ENCODE results near the gene PCDHGA9.
"Not testable (repeated sequence)": the region's sequence is repeated elsewhere in the genome, so short reads cannot be mapped to it uniquely, and the experiment has no call there.

PCDHGA9 gene

DNA sequence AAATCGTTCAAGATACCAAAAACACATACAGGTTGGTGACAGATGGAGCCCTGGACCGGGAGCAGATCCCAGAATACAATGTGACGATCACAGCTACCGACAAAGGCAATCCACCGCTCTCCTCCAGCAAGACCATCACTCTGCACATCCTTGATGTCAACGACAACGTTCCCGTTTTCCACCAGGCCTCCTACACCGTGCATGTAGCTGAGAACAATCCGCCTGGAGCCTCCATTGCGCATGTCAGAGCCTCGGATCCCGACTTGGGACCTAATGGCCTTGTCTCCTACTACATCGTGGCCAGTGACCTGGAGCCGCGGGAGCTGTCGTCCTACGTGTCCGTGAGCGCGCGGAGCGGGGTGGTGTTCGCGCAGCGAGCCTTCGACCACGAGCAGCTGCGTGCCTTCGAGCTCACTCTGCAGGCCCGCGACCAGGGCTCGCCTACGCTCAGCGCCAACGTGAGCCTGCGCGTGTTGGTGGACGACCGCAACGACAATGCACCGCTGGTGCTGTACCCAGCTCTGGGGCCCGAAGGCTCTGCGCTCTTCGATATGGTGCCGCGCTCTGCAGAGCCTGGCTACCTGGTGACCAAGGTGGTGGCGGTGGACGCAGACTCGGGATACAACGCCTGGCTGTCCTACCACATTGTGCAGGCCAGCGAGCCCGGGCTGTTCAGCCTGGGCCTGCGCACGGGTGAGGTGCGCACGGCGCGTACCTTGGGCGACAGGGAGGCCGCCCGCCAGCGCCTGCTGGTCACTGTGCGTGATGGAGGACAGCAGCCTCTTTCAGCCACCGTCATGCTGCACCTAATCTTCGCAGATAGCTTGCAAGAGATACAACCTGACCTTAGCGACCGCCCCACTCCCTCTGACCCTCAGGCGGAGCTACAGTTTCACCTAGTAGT is 30.8 kb upstream of the PCDHGA9 start:
- Histone ChIP-seq H4K20me1 (ENCODE audit: insufficient read depth, low read length) (no peaks in the 10 kb centered on the region), H3K4me3 (ENCODE audit: low read length) (no peak overlapping the region), H3K79me2 (ENCODE audit: low read length) (no peaks in the 10 kb centered on the region), H3K27ac (ENCODE audit: low read length) (no peak overlapping the region), H3K4me2 (ENCODE audit: low read length) (no peak overlapping the region), H3K9me3 (ENCODE audit: insufficient read depth, low read length) (no peaks in the 10 kb centered on the region), H3K27me3 (ENCODE audit: low read depth, low read length) (no peaks in the 10 kb centered on the region), H3K9ac (ENCODE audit: low read length) (no peak overlapping the region), H2AFZ (ENCODE audit: low read depth, low read length) (no peak overlapping the region), H3K4me1 (ENCODE audit: low read length) (no peaks in the 10 kb centered on the region), H3K36me3 (replicated peaks; ENCODE audit: low read depth, low read length) (no peaks in the 10 kb centered on the region)
- TF ChIP-seq, protein P1, sequence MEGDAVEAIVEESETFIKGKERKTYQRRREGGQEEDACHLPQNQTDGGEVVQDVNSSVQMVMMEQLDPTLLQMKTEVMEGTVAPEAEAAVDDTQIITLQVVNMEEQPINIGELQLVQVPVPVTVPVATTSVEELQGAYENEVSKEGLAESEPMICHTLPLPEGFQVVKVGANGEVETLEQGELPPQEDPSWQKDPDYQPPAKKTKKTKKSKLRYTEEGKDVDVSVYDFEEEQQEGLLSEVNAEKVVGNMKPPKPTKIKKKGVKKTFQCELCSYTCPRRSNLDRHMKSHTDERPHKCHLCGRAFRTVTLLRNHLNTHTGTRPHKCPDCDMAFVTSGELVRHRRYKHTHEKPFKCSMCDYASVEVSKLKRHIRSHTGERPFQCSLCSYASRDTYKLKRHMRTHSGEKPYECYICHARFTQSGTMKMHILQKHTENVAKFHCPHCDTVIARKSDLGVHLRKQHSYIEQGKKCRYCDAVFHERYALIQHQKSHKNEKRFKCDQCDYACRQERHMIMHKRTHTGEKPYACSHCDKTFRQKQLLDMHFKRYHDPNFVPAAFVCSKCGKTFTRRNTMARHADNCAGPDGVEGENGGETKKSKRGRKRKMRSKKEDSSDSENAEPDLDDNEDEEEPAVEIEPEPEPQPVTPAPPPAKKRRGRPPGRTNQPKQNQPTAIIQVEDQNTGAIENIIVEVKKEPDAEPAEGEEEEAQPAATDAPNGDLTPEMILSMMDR (IDR thresholded peaks at IDR 0.05; ENCODE audit: low read depth, low read length): no peak
- no peak for TF ChIP-seq EZH2phosphoT487 (IDR thresholded peaks at IDR 0.05; ENCODE audit: low read depth)

DNA sequence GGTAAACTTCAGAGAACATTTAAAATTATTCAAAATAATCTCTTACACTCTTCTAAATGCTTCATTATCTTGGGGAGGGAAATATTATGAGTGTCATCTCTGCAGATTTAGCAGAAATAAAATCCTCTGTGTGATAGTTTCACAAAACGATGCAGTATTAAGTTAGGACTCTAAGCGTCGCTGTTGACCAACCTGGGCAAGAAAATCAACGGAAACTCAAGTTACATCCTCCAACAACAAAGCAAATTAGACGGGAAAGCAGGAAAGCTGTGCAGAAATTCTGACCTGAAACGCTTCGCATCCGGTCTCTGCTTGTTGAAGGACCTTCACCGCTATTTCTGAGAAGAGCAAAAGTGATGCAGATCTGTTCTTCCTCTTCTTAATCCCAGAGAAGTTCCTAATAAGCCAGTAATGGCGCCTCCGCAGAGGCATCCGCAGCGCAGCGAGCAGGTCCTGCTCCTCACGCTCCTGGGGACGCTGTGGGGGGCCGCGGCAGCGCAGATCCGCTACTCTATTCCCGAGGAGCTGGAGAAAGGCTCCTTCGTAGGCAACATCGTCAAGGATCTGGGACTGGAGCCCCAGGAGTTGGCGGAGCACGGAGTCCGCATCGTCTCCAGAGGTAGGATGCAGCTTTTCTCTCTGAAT is 28.8 kb upstream of the PCDHGA9 start, which contains the start of gene PCDHGA6:
PCDHGA6 (plus strand) TSS at position 219 of the 645 bp plus-strand sequence; CDS start at position 412, 193 bp downstream.
- H4K20me1 ChIP-seq (ENCODE audit: insufficient read depth, low read length): no peaks in the 10 kb centered on the region
- H3K36me3 ChIP-seq (replicated peaks; ENCODE audit: low read depth, low read length): no peaks in the 10 kb centered on the region
- H3K4me1 ChIP-seq (ENCODE audit: low read length): no peaks in the 10 kb centered on the region
- H3K27me3 ChIP-seq (ENCODE audit: low read depth, low read length): no peaks in the 10 kb centered on the region
- H3K4me2 ChIP-seq (ENCODE audit: low read length): no peak within 1 kb of the TSS
- TF ChIP-seq, protein P1 (IDR thresholded peaks at IDR 0.05; ENCODE audit: low read depth, low read length): no peak
- no peak within 1 kb of the TSS for H3K9ac ChIP-seq (ENCODE audit: low read length)
- no peak within 1 kb of the TSS for H2AFZ ChIP-seq (ENCODE audit: low read depth, low read length)
- H3K27ac ChIP-seq (ENCODE audit: low read length): no peak within 1 kb of the TSS
- H3K79me2 ChIP-seq (ENCODE audit: low read length): no peaks in the 10 kb centered on the region
- H3K4me3 ChIP-seq (ENCODE audit: low read length): no peak within 1 kb of the TSS
- no peaks in the 10 kb centered on the region for H3K9me3 ChIP-seq (ENCODE audit: insufficient read depth, low read length)

DNA sequence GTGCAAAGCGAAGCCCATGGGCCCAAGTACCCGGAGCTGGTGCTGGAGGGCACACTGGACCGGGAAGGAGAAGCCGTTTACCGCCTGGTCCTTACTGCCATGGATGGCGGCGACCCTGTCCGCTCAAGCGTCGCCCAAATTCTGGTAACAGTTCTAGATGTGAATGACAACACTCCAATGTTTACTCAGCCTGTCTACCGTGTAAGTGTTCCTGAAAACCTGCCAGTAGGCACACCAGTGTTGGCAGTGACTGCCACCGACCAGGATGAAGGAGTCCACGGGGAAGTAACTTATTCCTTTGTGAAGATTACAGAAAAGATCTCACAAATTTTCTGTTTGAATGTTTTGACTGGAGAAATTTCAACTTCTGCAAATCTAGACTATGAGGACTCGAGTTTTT is 28.0 kb upstream of the PCDHGA9 start:
- no peak for TF ChIP-seq EZH2phosphoT487 (IDR thresholded peaks at IDR 0.05; ENCODE audit: low read depth)
- TF ChIP-seq, protein P1 (IDR thresholded peaks at IDR 0.05; ENCODE audit: low read depth, low read length): no peak
- H2AFZ ChIP-seq (ENCODE audit: low read depth, low read length): no peak overlapping the region
- no peaks in the 10 kb centered on the region for H3K79me2 ChIP-seq (ENCODE audit: low read length)
- no peak overlapping the region for H3K9ac ChIP-seq (ENCODE audit: low read length)
- no peaks in the 10 kb centered on the region for H4K20me1 ChIP-seq (ENCODE audit: insufficient read depth, low read length)
- no peaks in the 10 kb centered on the region for H3K27me3 ChIP-seq (ENCODE audit: low read depth, low read length)
- no peaks in the 10 kb centered on the region for H3K36me3 ChIP-seq (replicated peaks; ENCODE audit: low read depth, low read length)
- H3K4me2 ChIP-seq (ENCODE audit: low read length): no peak overlapping the region
- H3K4me3 ChIP-seq (ENCODE audit: low read length): no peak overlapping the region
- no peak overlapping the region for H3K27ac ChIP-seq (ENCODE audit: low read length)
- no peaks in the 10 kb centered on the region for H3K4me1 ChIP-seq (ENCODE audit: low read length)
- no peaks in the 10 kb centered on the region for H3K9me3 ChIP-seq (ENCODE audit: insufficient read depth, low read length)

DNA sequence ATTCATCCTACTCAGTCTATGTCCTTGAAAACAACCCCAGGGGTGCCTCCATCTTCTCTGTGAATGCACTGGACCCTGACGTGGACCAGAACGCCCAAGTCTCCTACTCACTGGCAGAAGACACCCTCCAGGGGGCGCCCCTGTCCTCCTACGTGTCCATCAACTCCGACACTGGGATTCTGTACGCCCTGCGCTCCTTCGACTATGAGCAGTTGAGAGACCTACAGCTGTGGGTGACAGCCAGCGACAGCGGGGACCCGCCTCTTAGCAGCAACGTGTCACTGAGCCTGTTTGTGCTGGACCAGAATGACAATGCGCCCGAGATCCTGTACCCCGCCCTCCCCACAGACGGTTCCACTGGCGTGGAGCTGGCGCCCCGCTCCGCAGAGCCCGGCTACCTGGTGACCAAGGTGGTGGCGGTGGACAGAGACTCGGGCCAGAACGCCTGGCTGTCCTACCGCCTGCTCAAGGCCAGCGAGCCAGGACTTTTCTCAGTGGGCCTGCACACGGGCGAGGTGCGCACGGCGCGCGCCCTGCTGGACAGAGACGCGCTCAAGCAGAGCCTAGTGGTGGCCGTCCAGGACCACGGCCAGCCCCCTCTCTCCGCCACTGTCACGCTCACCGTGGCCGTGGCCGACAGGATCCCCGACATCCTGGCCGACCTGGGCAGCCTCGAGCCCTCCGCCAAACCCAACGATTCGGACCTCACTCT is 27.0 kb upstream of the PCDHGA9 start:
- H3K9me3 ChIP-seq (ENCODE audit: insufficient read depth, low read length); H3K36me3 ChIP-seq (replicated peaks; ENCODE audit: low read depth, low read length); H3K27ac ChIP-seq (ENCODE audit: low read length); H3K79me2 ChIP-seq (ENCODE audit: low read length); H3K4me3 ChIP-seq (ENCODE audit: low read length); H3K4me1 ChIP-seq (ENCODE audit: low read length); H2AFZ ChIP-seq (ENCODE audit: low read depth, low read length); H3K27me3 ChIP-seq (ENCODE audit: low read depth, low read length); H3K4me2 ChIP-seq (ENCODE audit: low read length); H3K9ac ChIP-seq (ENCODE audit: low read length); H4K20me1 ChIP-seq (ENCODE audit: insufficient read depth, low read length): not testable (repeated sequence)

All from OCI-LY3 (cell line).